22Rv1 (cell line): ENCODE data around the gene TRIO.

ENCODE experiments used
- CTCF ChIP-seq: fragments of 450-650 bp; IDR thresholded peaks from 2 replicates; pipeline ENCODE4 v1.5.1; 2017; ENCODE audit warnings: mild to moderate bottlenecking
- ZFX ChIP-seq: fragments of 450-650 bp; IDR thresholded peaks from 2 replicates; pipeline ENCODE4 v1.6.1; 2017; ENCODE audit warnings: antibody characterized with exemption, borderline replicate concordance

DNA sequence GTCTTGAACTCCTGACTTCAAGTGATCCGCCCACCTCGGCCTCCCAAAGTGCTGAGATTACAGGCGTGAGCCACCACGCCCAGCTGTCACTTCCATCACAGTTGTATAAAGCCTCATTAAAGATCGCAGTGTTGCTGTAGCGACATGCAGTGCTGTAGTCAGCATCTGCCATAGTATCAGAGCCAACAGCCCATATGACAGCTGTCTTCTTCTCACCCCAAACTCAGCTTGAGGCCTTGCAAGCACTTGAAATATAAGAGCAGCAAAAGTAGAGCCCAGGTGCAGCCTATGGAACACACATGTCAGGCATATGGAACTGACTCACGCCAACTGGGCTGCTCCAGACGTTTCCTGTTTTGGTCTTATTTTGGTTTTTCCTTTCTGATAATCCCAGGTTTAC, 167.8 kb downstream of the TRIO start:
- TF ChIP-seq CTCF (no peak), ZFX (no peak)
